ENCODE measurements around the gene SLC9A3.

The SLC9A3 gene

GRCh38 chr5:548256-548655 lies 24.0 kb upstream of the SLC9A3 start:
- DNase-seq (ENCODE audit: low read depth in 2 of 2): peak in 1 of 2 donors; percentile 16
- TF ChIP-seq CTCF (IDR thresholded peaks at IDR 0.05; ENCODE audit: low read depth, low read length): no peak
- no peak overlapping the region for H3K4me3 ChIP-seq (replicated peaks in 1 of 2; ENCODE audit: low read depth in 2 of 2, low read length in 2 of 2)

GRCh38 chr5:547086-547924 lies 23.1 kb upstream of the SLC9A3 start:
- no peak for TF ChIP-seq CTCF (IDR thresholded peaks at IDR 0.05; ENCODE audit: low read depth, low read length)
- no peak overlapping the region for H3K4me3 ChIP-seq (replicated peaks in 1 of 2; ENCODE audit: low read depth in 2 of 2, low read length in 2 of 2)
- no peak for DNase-seq (ENCODE audit: low read depth in 2 of 2)

GRCh38 chr5:546376-546908 lies 22.2 kb upstream of the SLC9A3 start:
- no peak overlapping the region for H3K4me3 ChIP-seq (replicated peaks in 1 of 2; ENCODE audit: low read depth in 2 of 2, low read length in 2 of 2)
- TF ChIP-seq CTCF (IDR thresholded peaks at IDR 0.05; ENCODE audit: low read depth, low read length): no peak
- no peak for DNase-seq (ENCODE audit: low read depth in 2 of 2)

- no peak for TF ChIP-seq CTCF (IDR thresholded peaks at IDR 0.05; ENCODE audit: low read depth, low read length)
- no peak overlapping the region for H3K4me3 ChIP-seq (replicated peaks in 1 of 2; ENCODE audit: low read depth in 2 of 2, low read length in 2 of 2)
- no peak for DNase-seq (ENCODE audit: low read depth in 2 of 2)
Observed at GRCh38 chr5:545641-546375, 21.6 kb upstream of the SLC9A3 start.

- no peak for DNase-seq (ENCODE audit: low read depth in 2 of 2)
- TF ChIP-seq CTCF (IDR thresholded peaks at IDR 0.05; ENCODE audit: low read depth, low read length): no peak
- no peak overlapping the region for H3K4me3 ChIP-seq (replicated peaks in 1 of 2; ENCODE audit: low read depth in 2 of 2, low read length in 2 of 2)
Observed at GRCh38 chr5:544675-545355, 20.6 kb upstream of the SLC9A3 start.

GRCh38 chr5:543755-544674 lies 19.8 kb upstream of the SLC9A3 start:
- no peak overlapping the region for H3K4me3 ChIP-seq (replicated peaks in 1 of 2; ENCODE audit: low read depth in 2 of 2, low read length in 2 of 2)
- DNase-seq (ENCODE audit: low read depth in 2 of 2): no peak
- no peak for TF ChIP-seq CTCF (IDR thresholded peaks at IDR 0.05; ENCODE audit: low read depth, low read length)
